Thyroid gland (tissue), 4 donors: ENCODE measurements around the gene STAG3. TPM values are rescaled to one million over a fixed set of nuclear protein-coding genes. Genes with fewer than 3 reads are reported as not detected.

Source experiments
- microRNA-seq: library from miRNA; unstranded; fragments of <30 nt; microRNA quantifications from one replicate; pipeline ENCODE4, GENCODE V29; 2016
- total RNA-seq, 4 donors: library from RNA; depleted of rRNA; stranded (reverse); fragments of >200 nt; gene quantifications; one replicate each; pipeline ENCODE4 v1.2.3, GENCODE V29; 2016

The STAG3 gene
- total RNA-seq, 4 donors from 2014 or later: 0.34 to 2.7 (median 1.5) TPM; not detected in 1

Small RNAs within 50 kb of the gene (microRNA-seq; reads per million reads assigned to microRNA genes)
- gene MIR4658: not detected

Other genes with a start within 250 kb of the STAG3 start
- not detected for gene GJC3, start 248.3 kb upstream of the STAG3 start, total RNA-seq
- 1 to 10 TPM in 3 of 4 donors, not detected in 1; 1.6 to 3.5 (median 3.1) TPM for gene AZGP1, start 201.9 kb upstream of the STAG3 start, total RNA-seq
- gene ZKSCAN1, start 162.3 kb upstream of the STAG3 start, total RNA-seq: 10 to 100 TPM; 34.0 to 41.4 (median 35.3) TPM
- 10 to 100 TPM; 14.0 to 23.8 (median 19.2) TPM for gene ZSCAN21, start 128.1 kb upstream of the STAG3 start, total RNA-seq
- gene ZNF3, start 96.2 kb upstream of the STAG3 start, total RNA-seq: 10 to 100 TPM; 31.4 to 42.3 (median 36.1) TPM
- 10 to 100 TPM; 32.5 to 71.5 (median 39.9) TPM for gene COPS6, start 88.9 kb upstream of the STAG3 start, total RNA-seq
- 10 to 100 TPM; 16.6 to 51.3 (median 26.5) TPM for gene MCM7, start 76.5 kb upstream of the STAG3 start, total RNA-seq
- 10 to 100 TPM in 3 of 4 donors, 1 to 10 TPM in 1; 9.1 to 26.6 (median 19.4) TPM for gene AP4M1, start 76.3 kb upstream of the STAG3 start, total RNA-seq
- 100 to 1,000 TPM in 1 of 4 donors, 10 to 100 TPM in 3; 50.3 to 104 (median 85.2) TPM for gene TAF6, start 58.6 kb upstream of the STAG3 start, total RNA-seq
- 10 to 100 TPM in 3 of 4 donors, 1 to 10 TPM in 1; 4.1 to 14.5 (median 13.1) TPM for gene CNPY4, start 58.3 kb upstream of the STAG3 start, total RNA-seq
- 10 to 100 TPM in 1 of 4 donors, 1 to 10 TPM in 3; 3.0 to 12.5 (median 6.1) TPM for gene MBLAC1, start 51.0 kb upstream of the STAG3 start, total RNA-seq
- gene LAMTOR4, start 29.0 kb upstream of the STAG3 start, total RNA-seq: 100 to 1,000 TPM in 3 of 4 donors, 10 to 100 TPM in 1; 69.7 to 264 (median 204) TPM
- gene TRAPPC14, start 19.2 kb upstream of the STAG3 start, total RNA-seq: 10 to 100 TPM; 11.1 to 21.1 (median 11.8) TPM
- gene GAL3ST4, start 9.3 kb upstream of the STAG3 start, total RNA-seq: 1 to 10 TPM in 2 of 4 donors, under 1 TPM in 2; 0.67 to 1.7 (median 1.1) TPM
- 1 to 10 TPM in 1 of 4 donors, not detected in 3; 1.3 TPM for gene GPC2, start 537 bp upstream of the STAG3 start, total RNA-seq
- 1 to 10 TPM in 1 of 4 donors, under 1 TPM in 1, not detected in 2; 0.42 to 2.6 TPM for gene PVRIG, start 42.0 kb downstream of the STAG3 start, total RNA-seq
- not detected for gene SPDYE3, start 129.8 kb downstream of the STAG3 start, total RNA-seq
- gene PILRB, start 180.2 kb downstream of the STAG3 start, total RNA-seq: 10 to 100 TPM; 60.9 to 86.5 (median 73.9) TPM
- 1 to 10 TPM; 2.4 to 6.4 (median 4.4) TPM for gene PILRA, start 195.6 kb downstream of the STAG3 start, total RNA-seq